IMR-90 (cell line): ENCODE data around the gene TTC28. TPM values are rescaled to one million over a fixed set of nuclear protein-coding genes. Genes with fewer than 3 reads are reported as not detected.
A peak's percentile ranks its signal among the peaks of the same experiment; 100 is the strongest.

Experiments used
- ATAC-seq: fragments of 200-7000 bp; cut with Tn5 transposase; 2 replicates; pipeline ENCODE4 v1.9.1; 2020; ENCODE audit warnings: low read depth, mild to moderate bottlenecking, moderate library complexity
- BruUV-seq: library from RNA; stranded (reverse); fragments of 400-500 nt; replicated peaks from 2 replicates; lab custom pipeline; 2021; lab: Mats Ljungman, UMichigan
- CTCF ChIA-PET: fragments of 300-600 bp; formaldehyde crosslinking; extraction: SDS; loops from one replicate; lab custom pipeline; 2021; ENCODE audit warnings: antibody characterized with exemption; lab: Yijun Ruan, JAX
- POLR2A ChIA-PET: fragments of 300-600 bp; sonication (Branson Sonifier 250); formaldehyde crosslinking; loops from one replicate; lab custom pipeline; 2022; ENCODE audit warnings: antibody characterized with exemption; ENCODE audit not compliant: unreplicated experiment; lab: Charles Lee
- DNase-seq: peaks from one replicate; pipeline ENCODE4 v3.0.0; 2013
- H2AFZ ChIP-seq: replicated peaks from 2 replicates; pipeline ENCODE3; 2013; ENCODE audit warnings: low read length, mild to moderate bottlenecking; ENCODE audit not compliant: poor library complexity
- H2AK5ac ChIP-seq: 2 replicates; pipeline ENCODE4 v1.6.1; 2013; ENCODE audit warnings: low read depth, low read length, inconsistent platforms
- H2AK9ac ChIP-seq: replicated peaks from 2 replicates; pipeline ENCODE3; 2013; ENCODE audit warnings: mild to moderate bottlenecking, low read depth, low read length, moderate library complexity; ENCODE audit not compliant: poor library complexity
- H2BK120ac ChIP-seq: 2 replicates; pipeline ENCODE4 v1.6.1; 2013; ENCODE audit warnings: low read depth, low read length, inconsistent platforms
- H2BK15ac ChIP-seq: 3 replicates; pipeline ENCODE4 v1.6.1; 2013; ENCODE audit warnings: low read depth, low read length, inconsistent platforms
- H2BK20ac ChIP-seq: 2 replicates; pipeline ENCODE4 v1.6.1; 2013; ENCODE audit warnings: low read depth, mild to moderate bottlenecking, inconsistent platforms, low read length, moderate library complexity
- H2BK5ac ChIP-seq: 2 replicates; pipeline ENCODE4 v1.6.1; 2013; ENCODE audit warnings: mild to moderate bottlenecking, low read depth, low read length, inconsistent platforms; ENCODE audit not compliant: poor library complexity, severe bottlenecking
- H3K14ac ChIP-seq: replicated peaks from 2 replicates; pipeline ENCODE4 v1.6.1; 2013; ENCODE audit warnings: low read depth, low read length, inconsistent platforms
- H3K18ac ChIP-seq: 2 replicates; pipeline ENCODE4 v1.6.1; 2013; ENCODE audit warnings: low read depth, low read length, control low read depth
- H3K23ac ChIP-seq: 2 replicates; pipeline ENCODE4 v1.6.1; 2013; ENCODE audit warnings: low read depth, low read length, inconsistent platforms
- H3K27ac ChIP-seq: 2 replicates; pipeline ENCODE4 v1.5.1; 2013; ENCODE audit warnings: mild to moderate bottlenecking, control low read depth, low read length; ENCODE audit not compliant: insufficient read depth
- H3K27me3 ChIP-seq: 2 replicates; pipeline ENCODE4 v1.6.1; 2013; ENCODE audit warnings: low read length; ENCODE audit not compliant: control insufficient read depth, insufficient read depth
- H3K36me3 ChIP-seq: 2 replicates; pipeline ENCODE4 v1.6.1; 2013; ENCODE audit warnings: low read length, mixed read lengths; ENCODE audit not compliant: control insufficient read depth, insufficient read depth
- H3K4ac ChIP-seq: 2 replicates; pipeline ENCODE4 v1.6.1; 2013; ENCODE audit warnings: low read depth, low read length, inconsistent platforms
- H3K4me1 ChIP-seq: 2 replicates; pipeline ENCODE4 v1.6.1; 2013; ENCODE audit warnings: low read length, mixed read lengths; ENCODE audit not compliant: control insufficient read depth, insufficient read depth
- H3K4me2 ChIP-seq: 2 replicates; pipeline ENCODE4 v1.6.1; 2013; ENCODE audit warnings: low read depth, mild to moderate bottlenecking, control low read depth, low read length, moderate library complexity
- H3K4me3 ChIP-seq: 2 replicates; pipeline ENCODE4 v1.5.1; 2013; ENCODE audit warnings: low read depth, mild to moderate bottlenecking, control low read depth, low read length, moderate library complexity; ENCODE audit not compliant: insufficient read depth
- H3K56ac ChIP-seq: 2 replicates; pipeline ENCODE4 v1.6.1; 2013; ENCODE audit warnings: low read length, inconsistent platforms; ENCODE audit not compliant: insufficient read depth; ENCODE audit errors: extremely low read depth
- H3K79me1 ChIP-seq, 2 experiments: 2 replicates each; pipeline ENCODE4 v1.6.1; 2013; ENCODE audit warnings: low read length in 2 of 2, inconsistent platforms in 1 of 2, low read depth in 1 of 2
- H3K9ac ChIP-seq: 2 replicates; pipeline ENCODE4 v1.6.1; 2013; ENCODE audit warnings: low read depth, low read length, control low read depth
- H3K9me1 ChIP-seq: 2 replicates; pipeline ENCODE4 v1.6.1; 2013; ENCODE audit warnings: low read length, inconsistent platforms; ENCODE audit not compliant: insufficient read depth
- H3K9me3 ChIP-seq: 2 replicates; pipeline ENCODE4 v1.6.1; 2013; ENCODE audit warnings: low read length; ENCODE audit not compliant: control insufficient read depth, insufficient read depth
- H4K20me1 ChIP-seq: 2 replicates; pipeline ENCODE4 v1.6.1; 2013; ENCODE audit warnings: low read length, inconsistent platforms; ENCODE audit not compliant: insufficient read depth
- H4K5ac ChIP-seq: 2 replicates; pipeline ENCODE4 v1.6.1; 2013; ENCODE audit warnings: mild to moderate bottlenecking, low read depth, low read length, control low read depth
- H4K8ac ChIP-seq, 2 experiments: 2 replicates each; pipeline ENCODE4 v1.6.1; 2013; ENCODE audit warnings: low read depth in 2 of 2, low read length in 2 of 2, control low read depth in 1 of 2, inconsistent platforms in 1 of 2
- H4K91ac ChIP-seq: 2 replicates; pipeline ENCODE4 v1.6.1; 2013; ENCODE audit warnings: low read depth, low read length, inconsistent platforms; ENCODE audit not compliant: insufficient read depth
- MAZ ChIP-seq: IDR thresholded peaks from 2 replicates; pipeline ENCODE4 v1.6.1; 2012; ENCODE audit warnings: low read depth, mild to moderate bottlenecking, low read length, improper control_type of control experiment, moderate library complexity, borderline replicate concordance
- POLR2A ChIP-seq: IDR thresholded peaks from 2 replicates; pipeline ENCODE4 v1.6.1; 2012; ENCODE audit warnings: mild to moderate bottlenecking, low read depth, low read length
- RAD21 ChIP-seq: IDR thresholded peaks from 2 replicates; pipeline ENCODE4 v1.6.1; 2012; ENCODE audit warnings: low read length, improper control_type of control experiment
- WGBS, 2 experiments: methylation state at CpG; one replicate each; pipeline versions ENCODE4 v1.1.5 to v1.1.7; 2013; ENCODE audit warnings: missing lambda C conversion rate in 2 of 2; ENCODE audit not compliant: insufficient read length in 1 of 2; ENCODE audit errors: extremely low coverage in 2 of 2; 5-methylcytosine and 5-hydroxymethylcytosine counted together
- dilution Hi-C: fragments of 300-500 bp; cut with HindIII; formaldehyde crosslinking; loops from one replicate; pipeline ENCODE4 v1.14.3; 2018; ENCODE audit warnings: low sequenced_read_pairs; ENCODE audit not compliant: unreplicated experiment
- in situ Hi-C: fragments of 300-500 bp; cut with MboI; formaldehyde crosslinking; loops from 3 replicates; pipeline ENCODE4 v1.14.3; 2019; ENCODE audit warnings: low sequenced_read_pairs, inconsistent platforms, mixed read lengths
- intact Hi-C: fragments of 100-400 bp; cut with micrococcal nuclease; formaldehyde crosslinking; loops from 2 replicates; pipeline ENCODE4 v1.10.0; 2022
- polyA plus RNA-seq, 3 experiments: library from polyadenylated mRNA; depleted of rRNA; stranded (reverse); fragments of >200 nt; gene quantifications; 2 replicates each; pipeline ENCODE4 v1.2.3, GENCODE V29; 2012; ENCODE audit warnings: low replicate concordance in 1 of 3
- total RNA-seq: library from RNA; depleted of rRNA; stranded (reverse); fragments of >200 nt; gene quantifications from 2 replicates; pipeline ENCODE4 v1.2.3, GENCODE V29; 2012
- TF ChIP-seq, protein P1 (sequence below): conservative IDR thresholded peaks from 2 replicates; pipeline ENCODE4 v1.5.1; 2012; ENCODE audit warnings: mild to moderate bottlenecking, low read depth, low read length, improper control_type of control experiment

Gene TTC28
- total and polyA plus RNA-seq, 2 of the 4 experiments (the other 2 are of a cell fraction): 5.6 to 13.3 TPM

GRCh38 chr22:28112548-28113043 lies 567.0 kb downstream of the TTC28 start:
- dilution Hi-C loops: no loop called here
- DNase-seq (peak; percentile 43), ATAC-seq (peak; percentile 32)
- no peak overlapping the region for H3K18ac ChIP-seq
- H2BK15ac ChIP-seq: peak overlapping the region; percentile 62; the same call in 1 of the 3 replicates
- ChIA-PET POLR2A (no interaction called here), CTCF (interaction anchor here (0.5 to 1.4 kb wide), 6 partner anchors 9 to 638 kb away, joined by 3 to 6 read pairs (median 3); no protein-coding TSS in a partner anchor)
- H3K4me3 ChIP-seq: no peak overlapping the region
- no peak overlapping the region for H3K23ac ChIP-seq
- no peaks in the 10 kb centered on the region for H3K9me3 ChIP-seq
- H3K27ac ChIP-seq: no peak overlapping the region
- peak overlapping the region; percentile 40 for H2AK5ac ChIP-seq
- intact Hi-C loops: loop anchor here (10.0 kb wide), 1 partner anchor 482 kb away; no protein-coding TSS in a partner anchor
- no peak overlapping the region for H3K56ac ChIP-seq
- H4K5ac ChIP-seq: no peak overlapping the region
- peak overlapping the region in 1 of 2 experiments; percentile 41; a peak in 1 of 4 replicates for H4K8ac ChIP-seq
- peaks cover 6% of the 10 kb centered on the region; the same call in 1 of the 2 replicates for H3K36me3 ChIP-seq
- WGBS, 2 experiments: 35% methylated on average over 3 of the region's 9 CpGs; no CpG with 5 or more reads in 1 of the 2 experiments
- no peak overlapping the region for H2BK5ac ChIP-seq
- peak overlapping the region; percentile 86 for H2AFZ ChIP-seq
- H3K9ac ChIP-seq: no peak overlapping the region
- H2AK9ac ChIP-seq: no peak overlapping the region
- peak overlapping the region; percentile 86; the same call in 1 of the 2 replicates for H3K14ac ChIP-seq
- H2BK20ac ChIP-seq: peak overlapping the region; percentile 50
- peaks cover 20% of the 10 kb centered on the region for H3K4me1 ChIP-seq
- H4K91ac ChIP-seq: peak overlapping the region; percentile 75; the same call in 1 of the 2 replicates
- peaks cover 22% of the 10 kb centered on the region for H3K9me1 ChIP-seq
- H3K79me1 ChIP-seq: peaks cover 0 to 6% of the 10 kb centered on the region in 2 experiments; a peak in 2 of 4 replicates
- H3K27me3 ChIP-seq: no peaks in the 10 kb centered on the region
- H3K4ac ChIP-seq: peak overlapping the region; percentile 64
- H2BK120ac ChIP-seq: peak overlapping the region; percentile 77
- no peak for TF ChIP-seq POLR2A
- TF ChIP-seq, protein P1, sequence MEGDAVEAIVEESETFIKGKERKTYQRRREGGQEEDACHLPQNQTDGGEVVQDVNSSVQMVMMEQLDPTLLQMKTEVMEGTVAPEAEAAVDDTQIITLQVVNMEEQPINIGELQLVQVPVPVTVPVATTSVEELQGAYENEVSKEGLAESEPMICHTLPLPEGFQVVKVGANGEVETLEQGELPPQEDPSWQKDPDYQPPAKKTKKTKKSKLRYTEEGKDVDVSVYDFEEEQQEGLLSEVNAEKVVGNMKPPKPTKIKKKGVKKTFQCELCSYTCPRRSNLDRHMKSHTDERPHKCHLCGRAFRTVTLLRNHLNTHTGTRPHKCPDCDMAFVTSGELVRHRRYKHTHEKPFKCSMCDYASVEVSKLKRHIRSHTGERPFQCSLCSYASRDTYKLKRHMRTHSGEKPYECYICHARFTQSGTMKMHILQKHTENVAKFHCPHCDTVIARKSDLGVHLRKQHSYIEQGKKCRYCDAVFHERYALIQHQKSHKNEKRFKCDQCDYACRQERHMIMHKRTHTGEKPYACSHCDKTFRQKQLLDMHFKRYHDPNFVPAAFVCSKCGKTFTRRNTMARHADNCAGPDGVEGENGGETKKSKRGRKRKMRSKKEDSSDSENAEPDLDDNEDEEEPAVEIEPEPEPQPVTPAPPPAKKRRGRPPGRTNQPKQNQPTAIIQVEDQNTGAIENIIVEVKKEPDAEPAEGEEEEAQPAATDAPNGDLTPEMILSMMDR: peak; percentile 44
- no peak for TF ChIP-seq MAZ
- 0 out of 2 replicates have a peak, but pooled peaks have one; percentile 20 for TF ChIP-seq RAD21
- BruUV-seq: no TSS peak
- peaks cover 3% of the 10 kb centered on the region; the same call in 1 of the 2 replicates for H4K20me1 ChIP-seq
- in situ Hi-C loops: no loop called here
- peak overlapping the region; percentile 12; the same call in 1 of the 2 replicates for H3K4me2 ChIP-seq
